OCI-LY7 (cell line): Measurements from ENCODE around the gene SETBP1.

Source experiments
- EZH2phosphoT487 ChIP-seq: fragments of 200-600 bp; sonication (generic); IDR thresholded peaks from 2 replicates; pipeline ENCODE4 v1.6.1; 2018; ENCODE audit warnings: low read depth, borderline replicate concordance, mild to moderate bottlenecking, mixed run types, antibody characterized with exemption, low read length, moderate library complexity, mixed read lengths
- TF ChIP-seq, protein P1 (sequence below): fragments of 200-600 bp; sonication (generic); conservative IDR thresholded peaks from 2 replicates; pipeline ENCODE4 v1.5.1; 2014; ENCODE audit warnings: mild to moderate bottlenecking, antibody characterized with exemption, low read length, moderate library complexity, mixed read lengths

DNA sequence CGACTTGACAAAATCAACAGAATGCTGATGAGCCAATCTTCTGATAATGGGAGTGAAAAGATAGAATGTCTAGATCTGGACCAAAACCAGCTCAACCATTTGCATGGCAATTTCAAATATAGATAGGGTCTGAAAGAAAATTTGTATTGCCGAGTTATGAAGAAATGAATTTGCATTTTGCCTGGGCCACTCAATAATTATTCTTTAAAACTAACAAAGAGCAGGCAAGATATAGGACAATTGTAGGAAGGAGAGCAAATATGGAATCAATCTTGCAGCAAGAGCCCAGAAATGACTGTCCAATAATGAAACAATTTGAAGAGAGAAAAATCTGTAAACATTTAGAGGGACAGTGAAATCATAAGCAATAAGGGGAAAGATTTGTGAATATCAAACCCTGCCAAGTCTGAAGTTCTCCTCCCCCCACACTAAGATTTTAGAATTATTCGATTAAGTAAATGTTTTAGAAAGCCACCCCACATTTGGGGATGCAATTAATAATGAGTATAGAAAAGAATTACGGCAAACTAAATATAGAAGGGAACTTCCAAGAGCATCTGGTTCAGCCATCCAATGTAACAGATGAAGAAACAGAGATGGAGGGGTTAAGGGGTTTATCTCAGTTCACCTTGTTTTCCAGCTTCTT, 377.4 kb downstream of the SETBP1 start:
- TF ChIP-seq, protein P1, sequence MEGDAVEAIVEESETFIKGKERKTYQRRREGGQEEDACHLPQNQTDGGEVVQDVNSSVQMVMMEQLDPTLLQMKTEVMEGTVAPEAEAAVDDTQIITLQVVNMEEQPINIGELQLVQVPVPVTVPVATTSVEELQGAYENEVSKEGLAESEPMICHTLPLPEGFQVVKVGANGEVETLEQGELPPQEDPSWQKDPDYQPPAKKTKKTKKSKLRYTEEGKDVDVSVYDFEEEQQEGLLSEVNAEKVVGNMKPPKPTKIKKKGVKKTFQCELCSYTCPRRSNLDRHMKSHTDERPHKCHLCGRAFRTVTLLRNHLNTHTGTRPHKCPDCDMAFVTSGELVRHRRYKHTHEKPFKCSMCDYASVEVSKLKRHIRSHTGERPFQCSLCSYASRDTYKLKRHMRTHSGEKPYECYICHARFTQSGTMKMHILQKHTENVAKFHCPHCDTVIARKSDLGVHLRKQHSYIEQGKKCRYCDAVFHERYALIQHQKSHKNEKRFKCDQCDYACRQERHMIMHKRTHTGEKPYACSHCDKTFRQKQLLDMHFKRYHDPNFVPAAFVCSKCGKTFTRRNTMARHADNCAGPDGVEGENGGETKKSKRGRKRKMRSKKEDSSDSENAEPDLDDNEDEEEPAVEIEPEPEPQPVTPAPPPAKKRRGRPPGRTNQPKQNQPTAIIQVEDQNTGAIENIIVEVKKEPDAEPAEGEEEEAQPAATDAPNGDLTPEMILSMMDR, result no peak
- no peak for TF ChIP-seq EZH2phosphoT487
